Heart left ventricle (tissue), 16 donors: ENCODE results near the gene DEGS1. TPM values are rescaled to one million over a fixed set of nuclear protein-coding genes. Genes with fewer than 3 reads are reported as not detected.

Experiments used
- ATAC-seq, 4 donors: fragments of 200-7000 bp; cut with Tn5 transposase; one replicate each; pipeline ENCODE4 v1.9.1; 2020 to 2022; ENCODE audit warnings: moderate library complexity in 4 of 4, mild to moderate bottlenecking in 3 of 4, moderate number of reproducible peaks in 1 of 4
- DNase-seq, 5 donors: peaks; one replicate each; pipeline ENCODE4 v3.0.0-alpha.2; 2020
- H3K27ac ChIP-seq, 12 donors: fragments of 200-600 bp; sonication (generic) in 4 of 12; one replicate each; pipeline versions ENCODE4 v1.5.0 to v1.8.0; 2016 to 2022; ENCODE audit warnings: mild to moderate bottlenecking in 2 of 12
- H3K27me3 ChIP-seq, 9 donors: fragments of 200-600 bp; sonication (generic) in 2 of 9; one replicate each; pipeline versions ENCODE4 v1.5.1 to v1.8.0; 2016 to 2022; ENCODE audit warnings: mild to moderate bottlenecking in 3 of 9
- H3K36me3 ChIP-seq, 9 donors: fragments of 200-600 bp; sonication (generic) in 2 of 9; one replicate each; pipeline versions ENCODE4 v1.5.0 to v1.8.0; 2018 to 2022; ENCODE audit warnings: mild to moderate bottlenecking in 2 of 9
- H3K4me1 ChIP-seq, 12 donors: fragments of 200-600 bp; sonication (generic) in 4 of 12; one replicate each; pipeline versions ENCODE4 v1.5.0 to v1.8.0; 2016 to 2022; ENCODE audit warnings: mild to moderate bottlenecking in 3 of 12
- H3K4me3 ChIP-seq, 12 donors: fragments of 200-600 bp; sonication (generic) in 4 of 12; one replicate each; pipeline versions ENCODE4 v1.5.0 to v1.8.0; 2017 to 2022; ENCODE audit warnings: mild to moderate bottlenecking in 9 of 12, moderate library complexity in 4 of 12
- H3K9me3 ChIP-seq, 12 donors: fragments of 200-600 bp; sonication (generic) in 4 of 12; one replicate each; pipeline versions ENCODE4 v1.5.0 to v1.8.0; 2016 to 2022; ENCODE audit warnings: mild to moderate bottlenecking in 1 of 12
- POLR2A ChIP-seq, 2 donors: fragments of 450-650 bp; IDR thresholded peaks; one replicate each; pipeline ENCODE4 v1.6.1; 2017; ENCODE audit warnings: antibody characterized with exemption in 2 of 2, mild to moderate bottlenecking in 2 of 2, moderate library complexity in 2 of 2
- WGBS, 4 donors: extraction: QIAGEN DNeasy Blood & Tissue Kit in 2 of 4; methylation state at CpG; one replicate each; pipeline versions ENCODE4 v1.1.5 to v1.1.7; 2013 to 2018; 5-methylcytosine and 5-hydroxymethylcytosine counted together
- intact Hi-C, 10 donors: fragments of 100-400 bp; cut with DNase I; formaldehyde crosslinking; loops; one replicate each; pipeline versions ENCODE4 v1.11.1 to v1.14.2; 2022
- polyA plus RNA-seq, 2 donors: library from polyadenylated mRNA; stranded (reverse); fragments of 200-250 nt; gene quantifications; one replicate each; pipeline ENCODE4 v1.2.3, GENCODE V29; 2013
- total RNA-seq, 9 donors: library from RNA; depleted of rRNA in 2 of 9; stranded (reverse); fragments of >200 nt in 2 of 9; fragmentation: NEBNext Ultra II Directional in 3 of 9; extraction: Animal tissue kit (Norgen Biotek cat#: 25700) in 3 of 9; gene quantifications; one replicate each; pipeline versions ENCODE4 v1.1.0 to v1.2.4, GENCODE V29; 2016 to 2023
- TF ChIP-seq, protein P1 (sequence below), 12 donors: fragments of 200-600 bp; sonication (generic) in 4 of 12; IDR thresholded peaks; one replicate each; pipeline versions ENCODE4 v1.5.0 to v1.8.0; 2018 to 2022; ENCODE audit warnings: antibody characterized with exemption in 12 of 12, mild to moderate bottlenecking in 5 of 12
- donor health status: ischemic (EF 13 %, LVEDD 7.1; RV severe dilation, severe dysfunction).
- donor health status: healthy with polysubstance abuse.
- donor health status: DM: no; HTN: yes; CAD: no.
- donor health status: DM: no; HTN: no; CAD: no.
- donor health status: ischemic (EF 25% LVEDD 6.9; RV normal size, moderate dysfunction).
- donor health status: ischemic (EF 25% LVEDD 5.7; RV mildly dilated, moderate dysfunction).
- donor health status: healthy.
- donor health status: DM: yes; HTN: yes; CAD: no.
- donor health status: ischemic (EF 35%, LVEDD 5.7; RV mildly dilated, moderate dysfunction).
- donor health status: nonischemic (EF 11% LVEDD 7.7; RV severe dilation, severe dysfunction).
- donor health status: DM: yes; HTN: yes; CAD: no.
- donor health status: PGD.
- donor health status: ischemic (EF 29% LVEDD 5.4; RV normal size, mild dysfunction).
- donor health status: nonischemic (EF 23%, LVEDD 6.1; RV moderate dilation, normal function).

Gene DEGS1
- total and polyA plus RNA-seq, 11 donors: 35.8 to 75.2 (median 46.3) TPM

DNA sequence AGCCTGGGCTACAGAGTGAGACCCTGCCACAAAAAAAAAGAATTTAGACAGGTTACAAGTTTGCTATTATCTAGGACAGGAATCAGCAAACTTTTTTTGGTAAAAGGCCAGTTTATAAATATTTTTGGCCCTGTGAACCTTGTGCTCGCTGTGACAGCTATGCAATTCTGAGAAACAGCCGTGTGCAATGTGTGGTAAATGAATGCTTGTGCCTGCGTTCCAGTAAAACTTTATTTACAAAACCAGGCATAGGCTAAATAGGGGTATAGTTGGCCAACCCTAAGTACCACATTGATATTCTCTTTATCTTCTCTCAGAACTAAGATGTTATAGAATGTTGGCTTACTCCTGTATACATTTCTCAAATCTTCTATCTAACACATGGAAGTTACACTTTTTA, 44.8 kb upstream of the DEGS1 start:
- DNase-seq (no peak), ATAC-seq (no peak)
- TF ChIP-seq POLR2A (IDR thresholded peaks at IDR 0.05): no peak
- TF ChIP-seq, protein P1, sequence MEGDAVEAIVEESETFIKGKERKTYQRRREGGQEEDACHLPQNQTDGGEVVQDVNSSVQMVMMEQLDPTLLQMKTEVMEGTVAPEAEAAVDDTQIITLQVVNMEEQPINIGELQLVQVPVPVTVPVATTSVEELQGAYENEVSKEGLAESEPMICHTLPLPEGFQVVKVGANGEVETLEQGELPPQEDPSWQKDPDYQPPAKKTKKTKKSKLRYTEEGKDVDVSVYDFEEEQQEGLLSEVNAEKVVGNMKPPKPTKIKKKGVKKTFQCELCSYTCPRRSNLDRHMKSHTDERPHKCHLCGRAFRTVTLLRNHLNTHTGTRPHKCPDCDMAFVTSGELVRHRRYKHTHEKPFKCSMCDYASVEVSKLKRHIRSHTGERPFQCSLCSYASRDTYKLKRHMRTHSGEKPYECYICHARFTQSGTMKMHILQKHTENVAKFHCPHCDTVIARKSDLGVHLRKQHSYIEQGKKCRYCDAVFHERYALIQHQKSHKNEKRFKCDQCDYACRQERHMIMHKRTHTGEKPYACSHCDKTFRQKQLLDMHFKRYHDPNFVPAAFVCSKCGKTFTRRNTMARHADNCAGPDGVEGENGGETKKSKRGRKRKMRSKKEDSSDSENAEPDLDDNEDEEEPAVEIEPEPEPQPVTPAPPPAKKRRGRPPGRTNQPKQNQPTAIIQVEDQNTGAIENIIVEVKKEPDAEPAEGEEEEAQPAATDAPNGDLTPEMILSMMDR (IDR thresholded peaks at IDR 0.05): no peak
- WGBS, 4 donors: 78 to 99% (median 95%) methylated on average over 3 of the region's 3 CpGs
- intact Hi-C loops: no loop called here
- H3K9me3 ChIP-seq: no peaks in the 10 kb centered on the region
- no peak overlapping the region for H3K27ac ChIP-seq
- no peaks in the 10 kb centered on the region for H3K4me1 ChIP-seq
- H3K4me3 ChIP-seq: no peak overlapping the region
- peaks cover 0 to 93% (median 74%) of the 10 kb centered on the region in 9 donors for H3K36me3 ChIP-seq
- no peaks in the 10 kb centered on the region for H3K27me3 ChIP-seq

DNA sequence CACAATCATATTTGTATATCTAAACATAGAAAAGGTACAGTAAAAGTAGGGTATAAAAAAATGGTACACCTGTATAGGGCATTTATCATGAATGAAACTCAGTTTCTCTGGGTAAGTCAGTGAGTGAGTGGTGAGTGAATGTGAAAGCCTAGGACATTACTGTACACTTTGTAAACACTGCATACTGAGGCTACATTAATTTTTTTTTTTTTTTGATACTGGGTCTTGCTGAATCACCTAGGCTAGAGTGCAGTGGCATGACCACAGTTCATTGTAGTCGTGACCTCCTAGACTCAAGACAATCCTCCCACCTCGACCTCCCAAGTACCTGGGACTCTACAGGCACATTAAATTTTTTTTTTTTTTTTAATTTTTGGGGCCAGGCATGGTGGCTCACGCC, 41.3 kb upstream of the DEGS1 start:
- ATAC-seq: no peak
- TF ChIP-seq, protein P1 (IDR thresholded peaks at IDR 0.05): no peak
- TF ChIP-seq POLR2A (IDR thresholded peaks at IDR 0.05): no peak
- WGBS, 4 donors: 94 to 97% (median 95%) methylated on average over 3 of the region's 3 CpGs
- no peak overlapping the region for H3K4me3 ChIP-seq
- DNase-seq: no peak
- H3K36me3 ChIP-seq: peaks cover 0 to 74% (median 44%) of the 10 kb centered on the region in 9 donors
- no peaks in the 10 kb centered on the region for H3K27me3 ChIP-seq
- H3K9me3 ChIP-seq: no peaks in the 10 kb centered on the region
- intact Hi-C loops: no loop called here
- no peak overlapping the region for H3K27ac ChIP-seq
- no peaks in the 10 kb centered on the region for H3K4me1 ChIP-seq

DNA sequence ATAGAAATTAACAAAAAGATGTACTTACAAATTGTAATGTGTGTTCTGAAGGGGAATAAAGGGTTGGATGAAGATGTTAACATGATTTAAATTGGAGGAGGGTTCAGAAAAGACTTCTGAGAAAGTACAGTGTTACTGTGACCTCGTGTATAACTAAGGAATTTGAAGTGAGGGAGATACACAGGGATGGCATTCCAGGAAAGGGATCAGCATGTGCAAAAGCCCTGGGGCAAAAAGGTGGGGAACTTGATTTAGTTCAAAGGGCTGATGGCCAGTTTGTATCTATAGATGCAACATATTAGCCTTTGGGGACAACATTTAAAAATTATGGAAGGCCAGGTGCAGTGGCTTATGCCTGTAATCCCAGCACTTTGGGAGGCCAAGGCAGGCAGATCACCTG, 33.3 kb upstream of the DEGS1 start:
- TF ChIP-seq, protein P1 (IDR thresholded peaks at IDR 0.05): no peak
- ATAC-seq (no peak), DNase-seq (no peak)
- Histone ChIP-seq H3K9me3 (no peaks in the 10 kb centered on the region), H3K36me3 (peaks cover 0 to 40% (median 26%) of the 10 kb centered on the region in 9 donors), H3K27me3 (no peaks in the 10 kb centered on the region), H3K4me3 (no peak overlapping the region), H3K4me1 (no peaks in the 10 kb centered on the region), H3K27ac (no peak overlapping the region)
- 54 to 62% (median 56%) methylated on average over 1 of the region's 1 CpG for WGBS, 4 donors
- intact Hi-C loops: no loop called here

DNA sequence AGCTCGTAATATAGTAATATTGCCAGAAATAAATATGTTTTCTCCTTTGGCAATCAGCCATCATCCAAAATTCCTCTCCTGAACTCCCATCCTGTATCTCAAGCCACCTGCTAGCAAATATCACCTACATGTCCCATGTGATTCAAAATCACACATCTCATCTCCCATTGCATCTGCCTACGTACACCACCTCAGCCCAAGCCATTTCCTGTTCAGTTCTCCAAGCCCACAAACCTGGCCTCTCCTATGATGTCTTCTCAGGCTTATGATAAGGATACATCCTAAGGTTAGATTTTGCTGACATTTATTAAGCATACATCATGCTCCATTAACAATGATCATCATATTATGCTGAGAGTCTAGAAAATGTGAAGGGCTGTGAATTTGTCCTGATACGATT, 31.9 kb upstream of the DEGS1 start:
- no peaks in the 10 kb centered on the region for H3K9me3 ChIP-seq
- H3K4me3 ChIP-seq: no peak overlapping the region
- peaks cover 0 to 49% (median 30%) of the 10 kb centered on the region in 9 donors for H3K36me3 ChIP-seq
- no peak for DNase-seq
- WGBS, 4 donors: 79 to 95% (median 85%) methylated on average over 3 of the region's 3 CpGs
- no peaks in the 10 kb centered on the region for H3K4me1 ChIP-seq
- intact Hi-C loops: no loop called here
- H3K27me3 ChIP-seq: no peaks in the 10 kb centered on the region
- H3K27ac ChIP-seq: no peak overlapping the region
- no peak for ATAC-seq
- TF ChIP-seq POLR2A (IDR thresholded peaks at IDR 0.05): no peak
- TF ChIP-seq, protein P1 (IDR thresholded peaks at IDR 0.05): no peak
